ENCODE measurements around the gene TMEM59L. TPM values are rescaled to one million over a fixed set of nuclear protein-coding genes. Genes with fewer than 3 reads are reported as not detected.

Gene TMEM59L
- total RNA-seq, 1 donor from 2014 or later: 0.11 TPM

DNA sequence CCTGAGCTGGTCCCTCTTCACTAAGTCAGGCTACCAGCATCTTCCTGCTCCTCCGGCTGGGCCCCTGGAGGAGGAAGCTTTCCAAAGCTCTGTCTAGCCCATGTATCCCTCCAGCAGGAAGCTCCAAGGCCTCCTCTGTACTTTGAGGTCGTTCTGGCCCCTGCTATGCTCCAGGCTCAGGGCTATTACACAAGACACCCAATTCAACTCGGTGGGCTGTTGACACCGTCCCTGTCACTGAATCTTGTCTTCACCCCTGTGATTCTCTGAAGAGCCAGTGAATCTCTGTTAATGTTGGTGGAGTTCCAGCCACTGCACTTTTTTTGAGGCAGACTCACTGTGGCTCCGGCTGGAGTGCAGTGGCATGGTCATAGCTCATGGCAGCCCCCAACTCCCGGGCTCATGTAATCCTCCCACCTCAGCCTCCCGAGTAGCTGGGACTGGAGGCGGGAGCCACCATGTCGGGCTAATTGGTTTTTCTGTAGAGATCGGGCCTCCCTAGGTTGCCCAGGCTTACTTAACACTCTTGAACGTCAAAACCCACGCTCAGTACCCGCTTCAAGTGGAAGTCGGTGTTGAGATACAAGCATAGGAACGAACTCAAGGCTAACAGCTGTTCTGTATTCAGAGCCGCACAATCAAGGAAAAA is 24.6 kb upstream of the TMEM59L start:
- H3F3A ChIP-seq (ENCODE audit: low read depth): peaks cover 42% of the 10 kb centered on the region
- Mint-ChIP-seq H3K4me1 (peaks cover 20% of the 10 kb centered on the region), H3K27me3 (ENCODE audit: insufficient read depth, low read depth) (peaks cover 23% of the 10 kb centered on the region), H3K27ac (peak overlapping the region; percentile 70), H3K36me3 (peaks cover 2% of the 10 kb centered on the region), H3K4me3 (peak overlapping the region; percentile 88), H3K9me3 (peaks cover 3% of the 10 kb centered on the region)
- peaks cover 7% of the 10 kb centered on the region for H4K20me1 ChIP-seq (ENCODE audit: low read depth)
- H3K4me3 ChIP-seq: peak overlapping the region; percentile 87
- no peaks in the 10 kb centered on the region for H3K27me3 ChIP-seq
- no peak for DNase-seq (ENCODE audit: low spot score)
- no peak overlapping the region for H3K27ac ChIP-seq
- H3K9me3 ChIP-seq (ENCODE audit: low read depth): no peaks in the 10 kb centered on the region
- no peak overlapping the region for H3K9ac ChIP-seq
- H3K4me1 ChIP-seq: no peaks in the 10 kb centered on the region
- H3K36me3 ChIP-seq: no peaks in the 10 kb centered on the region
- TF ChIP-seq EZH2phosphoT487 (IDR thresholded peaks at IDR 0.05): no peak
- TF ChIP-seq EZH2 (IDR thresholded peaks at IDR 0.05): no peak
- TF ChIP-seq, protein P1, sequence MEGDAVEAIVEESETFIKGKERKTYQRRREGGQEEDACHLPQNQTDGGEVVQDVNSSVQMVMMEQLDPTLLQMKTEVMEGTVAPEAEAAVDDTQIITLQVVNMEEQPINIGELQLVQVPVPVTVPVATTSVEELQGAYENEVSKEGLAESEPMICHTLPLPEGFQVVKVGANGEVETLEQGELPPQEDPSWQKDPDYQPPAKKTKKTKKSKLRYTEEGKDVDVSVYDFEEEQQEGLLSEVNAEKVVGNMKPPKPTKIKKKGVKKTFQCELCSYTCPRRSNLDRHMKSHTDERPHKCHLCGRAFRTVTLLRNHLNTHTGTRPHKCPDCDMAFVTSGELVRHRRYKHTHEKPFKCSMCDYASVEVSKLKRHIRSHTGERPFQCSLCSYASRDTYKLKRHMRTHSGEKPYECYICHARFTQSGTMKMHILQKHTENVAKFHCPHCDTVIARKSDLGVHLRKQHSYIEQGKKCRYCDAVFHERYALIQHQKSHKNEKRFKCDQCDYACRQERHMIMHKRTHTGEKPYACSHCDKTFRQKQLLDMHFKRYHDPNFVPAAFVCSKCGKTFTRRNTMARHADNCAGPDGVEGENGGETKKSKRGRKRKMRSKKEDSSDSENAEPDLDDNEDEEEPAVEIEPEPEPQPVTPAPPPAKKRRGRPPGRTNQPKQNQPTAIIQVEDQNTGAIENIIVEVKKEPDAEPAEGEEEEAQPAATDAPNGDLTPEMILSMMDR (IDR thresholded peaks at IDR 0.05): no peak
- peak overlapping the region; percentile 61 for H2AFZ ChIP-seq (replicated peaks)
- peak overlapping the region; percentile 87 for H3K4me2 ChIP-seq
- H3K79me2 ChIP-seq (ENCODE audit: low read depth): no peaks in the 10 kb centered on the region

DNA sequence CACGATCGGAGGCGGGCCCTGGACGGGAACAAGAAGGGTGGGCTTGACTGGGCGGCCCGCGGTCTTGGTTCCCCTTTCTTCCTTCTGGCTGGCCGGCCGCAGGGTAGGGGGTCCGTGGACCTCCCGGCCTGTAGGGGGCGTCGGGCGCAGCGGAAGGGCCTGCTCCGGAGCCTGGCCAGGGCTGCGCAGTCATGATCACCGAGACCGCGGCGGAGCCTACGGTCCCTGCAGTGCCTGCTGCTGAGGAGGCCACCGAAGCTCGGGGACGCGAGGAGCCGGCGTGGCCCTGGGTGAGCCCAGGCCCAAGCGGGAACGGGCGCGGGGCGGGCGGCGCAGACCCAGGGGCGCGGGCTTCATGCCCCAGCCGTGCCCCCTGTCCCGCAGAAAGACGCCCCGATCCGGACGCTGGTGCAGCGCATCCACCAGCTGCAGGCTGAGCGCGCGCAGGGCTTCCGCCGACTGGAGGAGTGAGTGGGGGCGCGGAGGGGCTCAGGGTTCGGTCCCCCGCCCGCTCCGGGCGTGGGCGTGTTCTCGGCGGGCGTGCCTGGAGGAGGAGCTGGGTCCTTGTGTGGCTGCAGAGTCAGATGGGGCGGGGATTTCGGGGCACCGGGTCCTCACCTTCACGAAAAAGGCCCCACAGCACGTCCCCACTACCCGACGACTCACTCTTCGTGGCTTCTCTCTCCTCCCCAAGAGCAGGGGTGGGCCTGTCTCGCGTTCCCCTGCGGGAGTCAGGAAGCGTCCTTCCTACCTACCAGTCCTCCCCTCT is 23.9 kb upstream of the TMEM59L start, which contains the start of gene REX1BD:
Gene REX1BD, plus strand, starts transcription at position 188 of the 769 bp plus-strand sequence. Its CDS starts 4 bp downstream, at position 192.
- peaks cover 2% of the 10 kb centered on the region for H3K36me3 Mint-ChIP-seq
- H3K4me2 ChIP-seq: peak within 1 kb of the TSS; percentile 87
- peak within 1 kb of the TSS; percentile 66 for H3K27ac ChIP-seq
- TF ChIP-seq, protein P1 (IDR thresholded peaks at IDR 0.05): peak; percentile 94
- no peak for TF ChIP-seq EZH2 (IDR thresholded peaks at IDR 0.05)
- H3K27me3 Mint-ChIP-seq (ENCODE audit: insufficient read depth, low read depth): peaks cover 23% of the 10 kb centered on the region
- peak within 1 kb of the TSS; percentile 87 for H3K4me3 ChIP-seq
- H3K4me1 Mint-ChIP-seq: peaks cover 23% of the 10 kb centered on the region
- DNase-seq (ENCODE audit: low spot score): peak; percentile 92
- no peaks in the 10 kb centered on the region for H3K79me2 ChIP-seq (ENCODE audit: low read depth)
- H4K20me1 ChIP-seq (ENCODE audit: low read depth): peaks cover 7% of the 10 kb centered on the region
- H2AFZ ChIP-seq (replicated peaks): peak within 1 kb of the TSS; percentile 61
- peaks cover 3% of the 10 kb centered on the region for H3K9me3 Mint-ChIP-seq
- peaks cover 48% of the 10 kb centered on the region for H3F3A ChIP-seq (ENCODE audit: low read depth)
- H3K36me3 ChIP-seq: no peaks in the 10 kb centered on the region
- peak within 1 kb of the TSS; percentile 51 for H3K9ac ChIP-seq
- peak within 1 kb of the TSS; percentile 88 for H3K4me3 Mint-ChIP-seq
- H3K27me3 ChIP-seq: peaks cover 6% of the 10 kb centered on the region
- peaks cover 6% of the 10 kb centered on the region for H3K4me1 ChIP-seq
- peak within 1 kb of the TSS; percentile 70 for H3K27ac Mint-ChIP-seq
- no peaks in the 10 kb centered on the region for H3K9me3 ChIP-seq (ENCODE audit: low read depth)

DNA sequence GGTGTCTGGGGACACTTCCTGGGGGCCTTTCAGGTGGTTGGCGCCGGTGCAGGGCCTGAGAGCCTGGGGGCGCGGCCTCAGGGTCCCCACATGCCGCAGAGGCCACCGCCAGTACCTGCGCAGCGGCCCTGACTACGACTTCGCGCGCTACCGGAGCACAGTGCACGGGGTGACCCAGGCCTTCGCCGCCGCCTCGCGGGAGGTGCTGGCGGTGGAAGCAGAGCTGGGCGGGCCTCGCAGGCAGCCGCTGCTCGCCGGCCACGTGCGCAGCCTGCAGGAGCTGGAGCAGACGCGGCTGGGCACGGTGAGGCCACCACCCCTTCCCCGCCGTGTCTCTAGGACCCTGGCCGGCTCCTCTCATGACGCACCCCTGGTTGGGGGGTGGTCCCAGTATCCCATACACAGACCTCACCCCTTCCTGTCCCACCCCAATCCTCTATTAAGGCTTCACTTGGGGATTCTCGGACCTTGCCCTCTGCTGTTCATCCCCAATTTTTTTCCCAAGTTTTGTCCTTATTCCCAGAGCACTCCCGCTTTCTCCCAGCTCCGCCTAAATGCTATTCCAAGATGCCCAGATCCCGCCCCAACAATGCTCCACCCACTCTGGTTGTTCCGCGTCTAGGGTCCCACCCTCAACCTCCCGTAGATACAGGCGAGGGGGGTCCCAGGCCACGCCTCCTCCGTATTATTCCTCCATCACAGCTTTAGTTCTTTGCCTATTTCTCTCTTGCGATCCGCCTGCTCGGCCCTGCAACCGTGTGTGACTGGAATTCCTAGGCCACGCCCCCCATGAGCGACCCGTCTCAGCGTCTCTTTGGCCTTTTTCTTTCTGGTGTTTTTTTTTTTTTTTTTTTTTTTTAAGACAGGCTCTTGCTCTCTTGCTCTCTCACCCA is 23.0 kb upstream of the TMEM59L start:
- no peaks in the 10 kb centered on the region for H3K79me2 ChIP-seq (ENCODE audit: low read depth)
- no peak for TF ChIP-seq EZH2phosphoT487 (IDR thresholded peaks at IDR 0.05)
- TF ChIP-seq, protein P1 (IDR thresholded peaks at IDR 0.05): peak; percentile 21
- peaks cover 7% of the 10 kb centered on the region for H4K20me1 ChIP-seq (ENCODE audit: low read depth)
- H3K36me3 ChIP-seq: no peaks in the 10 kb centered on the region
- Mint-ChIP-seq H3K27ac (peak overlapping the region; percentile 46), H3K4me3 (peak overlapping the region; percentile 88), H3K36me3 (peaks cover 2% of the 10 kb centered on the region), H3K27me3 (ENCODE audit: insufficient read depth, low read depth) (peaks cover 21% of the 10 kb centered on the region), H3K9me3 (peaks cover 3% of the 10 kb centered on the region), H3K4me1 (peaks cover 25% of the 10 kb centered on the region)
- H3K27me3 ChIP-seq: peaks cover 10% of the 10 kb centered on the region
- peak overlapping the region; percentile 66 for H3K27ac ChIP-seq
- peak overlapping the region; percentile 87 for H3K4me2 ChIP-seq
- H3K9ac ChIP-seq: peak overlapping the region; percentile 51
- H3K4me3 ChIP-seq: peak overlapping the region; percentile 87
- peaks cover 51% of the 10 kb centered on the region for H3F3A ChIP-seq (ENCODE audit: low read depth)
- peaks cover 10% of the 10 kb centered on the region for H3K4me1 ChIP-seq
- H3K9me3 ChIP-seq (ENCODE audit: low read depth): no peaks in the 10 kb centered on the region
- DNase-seq (ENCODE audit: low spot score): peak; percentile 90
- no peak overlapping the region for H2AFZ ChIP-seq (replicated peaks)

Measured in neural progenitor cell (in vitro differentiated cells).